Measurements from ENCODE around the gene ABTB2.

ABTB2 gene

GRCh38 chr11:34262531-34263081, 95.2 kb downstream of the ABTB2 start:
- DNase-seq (ENCODE audit: low read depth) = no peak
- no peak overlapping the region for H3K4me3 ChIP-seq (ENCODE audit: low read length)
- no peak for TF ChIP-seq CTCF (conservative IDR thresholded peaks at IDR 0.05; ENCODE audit: low read depth, low read length)

- no peak for DNase-seq (ENCODE audit: low read depth)
- no peak overlapping the region for H3K4me3 ChIP-seq (ENCODE audit: low read length)
- TF ChIP-seq CTCF (conservative IDR thresholded peaks at IDR 0.05; ENCODE audit: low read depth, low read length) = no peak
These were observed 96.0 kb downstream of the ABTB2 start for GRCh38 chr11:34261820-34262219.

- no peak overlapping the region for H3K4me3 ChIP-seq (ENCODE audit: low read length)
- DNase-seq (ENCODE audit: low read depth) = no peak
- TF ChIP-seq CTCF (conservative IDR thresholded peaks at IDR 0.05; ENCODE audit: low read depth, low read length) = no peak
These were observed 96.7 kb downstream of the ABTB2 start for GRCh38 chr11:34261095-34261494.

- no peak for DNase-seq (ENCODE audit: low read depth)
- no peak for TF ChIP-seq CTCF (conservative IDR thresholded peaks at IDR 0.05; ENCODE audit: low read depth, low read length)
- no peak overlapping the region for H3K4me3 ChIP-seq (ENCODE audit: low read length)
These were observed 97.7 kb downstream of the ABTB2 start for GRCh38 chr11:34260072-34260575.

GRCh38 chr11:34259087-34259486, 98.7 kb downstream of the ABTB2 start:
- TF ChIP-seq CTCF (conservative IDR thresholded peaks at IDR 0.05; ENCODE audit: low read depth, low read length) = no peak
- no peak overlapping the region for H3K4me3 ChIP-seq (ENCODE audit: low read length)
- no peak for DNase-seq (ENCODE audit: low read depth)

GRCh38 chr11:34256626-34257025, 101.2 kb downstream of the ABTB2 start:
- no peak for TF ChIP-seq CTCF (conservative IDR thresholded peaks at IDR 0.05; ENCODE audit: low read depth, low read length)
- no peak overlapping the region for H3K4me3 ChIP-seq (ENCODE audit: low read length)
- no peak for DNase-seq (ENCODE audit: low read depth)

GRCh38 chr11:34256150-34256549, 101.7 kb downstream of the ABTB2 start:
- H3K4me3 ChIP-seq (ENCODE audit: low read length) = no peak overlapping the region
- TF ChIP-seq CTCF (conservative IDR thresholded peaks at IDR 0.05; ENCODE audit: low read depth, low read length) = no peak
- DNase-seq (ENCODE audit: low read depth) = no peak
